ENCODE data around the gene SERPINE2. TPM values are rescaled to one million over a fixed set of nuclear protein-coding genes. Genes with fewer than 3 reads are reported as not detected.

Gene SERPINE2
- total RNA-seq, 1 experiment from 2014 or later, result 3.8 TPM

DNA sequence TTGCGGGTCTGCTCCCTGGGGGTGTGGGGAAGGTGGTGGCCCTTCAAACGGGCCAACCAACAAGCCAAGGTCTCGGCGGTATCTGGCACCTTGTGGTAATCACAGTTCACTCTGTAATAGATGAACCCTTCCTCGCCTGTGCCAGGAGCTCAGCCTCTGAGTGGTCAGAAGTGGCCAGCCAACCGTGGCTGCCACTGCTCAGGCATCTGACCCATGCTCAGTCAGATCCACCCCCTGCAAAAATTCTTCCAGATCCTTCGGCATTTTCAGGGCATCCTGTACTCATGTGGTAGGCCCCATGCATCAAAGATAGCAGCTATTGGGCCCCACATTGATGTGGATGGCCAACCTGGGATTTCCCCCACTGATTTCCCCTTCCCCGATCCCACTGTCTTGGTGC, 39.6 kb upstream of the SERPINE2 start:
- POLR2A ChIA-PET, result no interaction called here
- Histone ChIP-seq H3K27me3 (replicated peaks; ENCODE audit: control insufficient read depth, insufficient read depth, low read length) (no peaks in the 10 kb centered on the region; the same call in 1 of the 2 replicates), H3K36me3 (ENCODE audit: control insufficient read depth, insufficient read depth, low read length) (no peaks in the 10 kb centered on the region), H3K9me3 (no peaks in the 10 kb centered on the region), H3K4me3 (ENCODE audit: low read depth, low read length) (no peak overlapping the region), H3K4me1 (no peaks in the 10 kb centered on the region)
- Mint-ChIP-seq H3K27ac (ENCODE audit: unreplicated experiment) (no peak overlapping the region), H3K4me1 (ENCODE audit: low read depth, unreplicated experiment) (no peaks in the 10 kb centered on the region), H3K36me3 (ENCODE audit: insufficient read depth, unreplicated experiment) (no peaks in the 10 kb centered on the region), H3K9me3 (ENCODE audit: unreplicated experiment) (peaks cover 9% of the 10 kb centered on the region), H3K27me3 (ENCODE audit: insufficient read depth, unreplicated experiment) (peaks cover 4% of the 10 kb centered on the region), H3K4me3 (ENCODE audit: unreplicated experiment) (no peak overlapping the region)
- DNase-seq, result no peak
- intact Hi-C loops (cut with micrococcal nuclease; ENCODE audit: unreplicated experiment), result no loop called here
- TF ChIP-seq, protein P1, sequence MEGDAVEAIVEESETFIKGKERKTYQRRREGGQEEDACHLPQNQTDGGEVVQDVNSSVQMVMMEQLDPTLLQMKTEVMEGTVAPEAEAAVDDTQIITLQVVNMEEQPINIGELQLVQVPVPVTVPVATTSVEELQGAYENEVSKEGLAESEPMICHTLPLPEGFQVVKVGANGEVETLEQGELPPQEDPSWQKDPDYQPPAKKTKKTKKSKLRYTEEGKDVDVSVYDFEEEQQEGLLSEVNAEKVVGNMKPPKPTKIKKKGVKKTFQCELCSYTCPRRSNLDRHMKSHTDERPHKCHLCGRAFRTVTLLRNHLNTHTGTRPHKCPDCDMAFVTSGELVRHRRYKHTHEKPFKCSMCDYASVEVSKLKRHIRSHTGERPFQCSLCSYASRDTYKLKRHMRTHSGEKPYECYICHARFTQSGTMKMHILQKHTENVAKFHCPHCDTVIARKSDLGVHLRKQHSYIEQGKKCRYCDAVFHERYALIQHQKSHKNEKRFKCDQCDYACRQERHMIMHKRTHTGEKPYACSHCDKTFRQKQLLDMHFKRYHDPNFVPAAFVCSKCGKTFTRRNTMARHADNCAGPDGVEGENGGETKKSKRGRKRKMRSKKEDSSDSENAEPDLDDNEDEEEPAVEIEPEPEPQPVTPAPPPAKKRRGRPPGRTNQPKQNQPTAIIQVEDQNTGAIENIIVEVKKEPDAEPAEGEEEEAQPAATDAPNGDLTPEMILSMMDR (IDR thresholded peaks at IDR 0.05; ENCODE audit: insufficient read depth in 1 of 2, low read depth in 1 of 2, low read length in 1 of 2, severe bottlenecking in 1 of 2, unreplicated experiment in 1 of 2), result no peak
- CTCF ChIA-PET, result no interaction called here
- BruUV-seq (replicated peaks), result no TSS peak

DNA sequence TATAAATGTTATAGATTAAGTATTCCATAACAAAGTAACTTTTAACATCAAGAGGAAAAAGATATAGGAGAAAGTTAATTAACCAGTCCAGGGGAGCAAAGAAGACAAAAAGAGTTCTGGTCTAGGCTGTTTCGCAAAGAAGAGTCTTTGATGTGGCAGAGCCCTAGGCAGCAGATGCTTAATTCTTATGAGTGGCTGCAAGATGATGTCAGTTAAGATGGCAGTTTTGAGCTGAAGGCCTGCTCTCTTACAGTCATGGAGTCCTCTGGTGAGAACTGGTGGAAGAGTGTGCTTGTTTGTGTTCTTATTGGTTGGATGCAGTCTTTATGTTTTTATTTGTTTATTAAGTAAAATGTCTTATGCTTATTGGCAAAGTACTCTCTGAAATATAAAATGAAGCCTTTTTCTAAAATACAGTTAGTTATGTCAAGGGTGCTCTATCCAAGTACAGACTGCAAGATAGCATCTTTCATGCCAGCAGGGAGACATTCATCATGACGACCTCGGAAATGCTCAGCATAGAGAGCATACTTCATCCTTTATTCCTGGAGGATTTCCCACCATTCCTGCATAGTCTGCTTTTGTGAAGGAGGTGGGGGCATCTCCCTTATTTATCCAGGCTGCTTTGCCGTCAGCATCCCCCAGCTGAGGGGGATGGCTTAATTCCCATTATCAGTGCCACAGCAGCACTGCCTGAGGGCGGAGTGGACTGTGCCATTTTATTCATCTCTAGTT, 38.9 kb upstream of the SERPINE2 start:
- POLR2A ChIA-PET, result no interaction called here
- H3K4me3 ChIP-seq (ENCODE audit: low read depth, low read length), result no peak overlapping the region
- no peak for DNase-seq
- H3K9me3 ChIP-seq, result no peaks in the 10 kb centered on the region
- TF ChIP-seq, protein P1 (IDR thresholded peaks at IDR 0.05; ENCODE audit: insufficient read depth in 1 of 2, low read depth in 1 of 2, low read length in 1 of 2, severe bottlenecking in 1 of 2, unreplicated experiment in 1 of 2), result no peak
- CTCF ChIA-PET, result no interaction called here
- Mint-ChIP-seq H3K9me3 (ENCODE audit: unreplicated experiment) (peaks cover 4% of the 10 kb centered on the region), H3K36me3 (ENCODE audit: insufficient read depth, unreplicated experiment) (no peaks in the 10 kb centered on the region), H3K4me1 (ENCODE audit: low read depth, unreplicated experiment) (no peaks in the 10 kb centered on the region), H3K4me3 (ENCODE audit: unreplicated experiment) (no peak overlapping the region), H3K27me3 (ENCODE audit: insufficient read depth, unreplicated experiment) (peaks cover 3% of the 10 kb centered on the region), H3K27ac (ENCODE audit: unreplicated experiment) (no peak overlapping the region)
- no peaks in the 10 kb centered on the region for H3K4me1 ChIP-seq
- no peaks in the 10 kb centered on the region; the same call in 1 of the 2 replicates for H3K27me3 ChIP-seq (replicated peaks; ENCODE audit: control insufficient read depth, insufficient read depth, low read length)
- intact Hi-C loops (cut with micrococcal nuclease; ENCODE audit: unreplicated experiment), result no loop called here
- H3K36me3 ChIP-seq (ENCODE audit: control insufficient read depth, insufficient read depth, low read length), result no peaks in the 10 kb centered on the region
- BruUV-seq (replicated peaks), result no TSS peak

DNA sequence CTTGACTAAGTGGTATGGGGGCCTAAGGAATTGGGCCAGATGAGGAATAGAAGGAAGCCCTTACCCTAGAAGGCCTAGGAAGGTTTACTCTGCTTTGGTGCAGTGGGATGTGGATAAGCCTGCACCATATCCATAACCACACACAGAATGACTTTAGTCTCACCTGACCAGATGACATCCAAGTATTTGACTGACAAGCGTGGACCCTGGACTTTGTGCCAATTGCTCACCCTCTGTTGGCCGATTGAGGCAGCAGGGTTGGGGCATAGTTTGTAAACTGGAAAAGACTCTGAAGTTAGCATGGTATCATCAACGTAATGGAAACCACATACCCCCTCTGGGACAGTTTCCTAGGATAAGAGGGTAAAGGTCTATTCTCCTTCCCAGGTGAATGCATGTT, 36.5 kb upstream of the SERPINE2 start:
- Histone ChIP-seq H3K36me3 (ENCODE audit: control insufficient read depth, insufficient read depth, low read length) (no peaks in the 10 kb centered on the region), H3K9me3 (no peaks in the 10 kb centered on the region), H3K4me1 (no peaks in the 10 kb centered on the region), H3K4me3 (ENCODE audit: low read depth, low read length) (no peak overlapping the region), H3K27me3 (replicated peaks; ENCODE audit: control insufficient read depth, insufficient read depth, low read length) (no peaks in the 10 kb centered on the region; the same call in 1 of the 2 replicates)
- Mint-ChIP-seq H3K27ac (ENCODE audit: unreplicated experiment) (no peak overlapping the region), H3K27me3 (ENCODE audit: insufficient read depth, unreplicated experiment) (peaks cover 2% of the 10 kb centered on the region), H3K4me1 (ENCODE audit: low read depth, unreplicated experiment) (no peaks in the 10 kb centered on the region), H3K36me3 (ENCODE audit: insufficient read depth, unreplicated experiment) (no peaks in the 10 kb centered on the region), H3K9me3 (ENCODE audit: unreplicated experiment) (no peaks in the 10 kb centered on the region), H3K4me3 (ENCODE audit: unreplicated experiment) (no peak overlapping the region)
- ChIA-PET POLR2A (no interaction called here), CTCF (no interaction called here)
- intact Hi-C loops (cut with micrococcal nuclease; ENCODE audit: unreplicated experiment), result no loop called here
- TF ChIP-seq, protein P1 (IDR thresholded peaks at IDR 0.05; ENCODE audit: insufficient read depth in 1 of 2, low read depth in 1 of 2, low read length in 1 of 2, severe bottlenecking in 1 of 2, unreplicated experiment in 1 of 2), result no peak
- DNase-seq, result no peak
- BruUV-seq (replicated peaks), result no TSS peak
